ENCODE results near the gene FHOD1. TPM values are rescaled to one million over a fixed set of nuclear protein-coding genes. Genes with fewer than 3 reads are reported as not detected.
A peak's percentile ranks its signal among the peaks of the same experiment; 100 is the strongest.

Gene FHOD1
- total and polyA plus RNA-seq, 2 of the 13 experiments (the other 11 are each of a cell fraction or from before 2014, with no cell fraction given), result 20.0 to 20.8 TPM

DNA sequence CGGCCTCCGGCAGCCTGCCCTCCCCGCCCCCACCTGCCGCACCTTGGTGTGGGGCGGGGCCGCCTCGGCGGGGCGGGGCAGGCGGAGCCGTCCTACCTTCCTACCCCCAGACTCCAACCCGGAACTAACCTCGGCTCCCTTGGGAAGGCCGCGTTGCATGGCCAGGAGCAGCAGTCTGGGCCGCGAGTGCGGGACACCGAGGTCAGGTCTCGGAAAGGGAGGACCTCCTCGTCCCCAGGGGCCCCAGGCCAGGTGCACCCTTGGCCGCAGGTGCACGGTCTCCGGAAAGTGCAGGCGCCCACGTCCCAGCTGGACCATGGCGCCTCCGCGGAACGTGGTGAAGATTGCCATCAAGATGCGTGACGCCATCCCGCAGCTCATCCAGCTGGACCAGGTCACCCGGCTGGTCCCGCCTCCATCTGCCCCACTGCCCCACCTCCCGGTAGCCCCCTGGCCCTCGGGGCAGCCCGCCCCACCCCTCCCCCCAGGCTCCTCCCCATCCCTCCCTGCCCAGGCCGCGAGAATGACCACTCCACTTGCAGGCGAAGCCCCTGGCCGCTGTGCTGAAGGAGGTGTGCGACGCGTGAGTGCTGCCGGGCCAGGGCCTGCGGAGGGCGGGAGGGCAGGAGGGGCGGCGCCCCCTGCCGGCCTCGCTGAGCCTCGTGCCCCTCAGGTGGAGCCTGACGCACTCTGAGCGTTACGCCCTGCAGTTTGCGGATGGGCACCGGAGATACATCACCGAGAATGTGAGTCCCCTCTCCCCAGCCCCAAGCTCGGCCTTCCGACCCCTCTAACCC, 48.1 kb downstream of the FHOD1 start, which contains the start of gene ELMO3 (continued):
- no peak for TF ChIP-seq HCFC1 (IDR thresholded peaks at IDR 0.05; ENCODE audit: low read depth, low read length)
- TF ChIP-seq ZFP37 (CRISPR knock-in tag; IDR thresholded peaks at IDR 0.05; ENCODE audit: borderline replicate concordance), result no peak
- TF ChIP-seq, protein P1, sequence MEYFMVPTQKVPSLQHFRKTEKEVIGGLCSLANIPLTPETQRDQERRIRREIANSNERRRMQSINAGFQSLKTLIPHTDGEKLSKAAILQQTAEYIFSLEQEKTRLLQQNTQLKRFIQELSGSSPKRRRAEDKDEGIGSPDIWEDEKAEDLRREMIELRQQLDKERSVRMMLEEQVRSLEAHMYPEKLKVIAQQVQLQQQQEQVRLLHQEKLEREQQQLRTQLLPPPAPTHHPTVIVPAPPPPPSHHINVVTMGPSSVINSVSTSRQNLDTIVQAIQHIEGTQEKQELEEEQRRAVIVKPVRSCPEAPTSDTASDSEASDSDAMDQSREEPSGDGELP (IDR thresholded peaks at IDR 0.05; ENCODE audit: borderline replicate concordance, low read depth), result no peak
- no peak for TF ChIP-seq TCF7 (IDR thresholded peaks at IDR 0.05; ENCODE audit: low read depth)
- no peak for TF ChIP-seq PAWR (CRISPR knock-in tag; IDR thresholded peaks at IDR 0.05; ENCODE audit: borderline replicate concordance)
- no peak for TF ChIP-seq ELF1 (CRISPR knock-in tag; IDR thresholded peaks at IDR 0.05)
- TF ChIP-seq ZFP36L1 (CRISPR knock-in tag; IDR thresholded peaks at IDR 0.05), result no peak
- TF ChIP-seq NCOA1 (CRISPR knock-in tag; IDR thresholded peaks at IDR 0.05), result no peak
- no peak for TF ChIP-seq FOXK1 (CRISPR knock-in tag; IDR thresholded peaks at IDR 0.05; ENCODE audit: borderline replicate concordance, low read depth)
- TF ChIP-seq, protein P2, sequence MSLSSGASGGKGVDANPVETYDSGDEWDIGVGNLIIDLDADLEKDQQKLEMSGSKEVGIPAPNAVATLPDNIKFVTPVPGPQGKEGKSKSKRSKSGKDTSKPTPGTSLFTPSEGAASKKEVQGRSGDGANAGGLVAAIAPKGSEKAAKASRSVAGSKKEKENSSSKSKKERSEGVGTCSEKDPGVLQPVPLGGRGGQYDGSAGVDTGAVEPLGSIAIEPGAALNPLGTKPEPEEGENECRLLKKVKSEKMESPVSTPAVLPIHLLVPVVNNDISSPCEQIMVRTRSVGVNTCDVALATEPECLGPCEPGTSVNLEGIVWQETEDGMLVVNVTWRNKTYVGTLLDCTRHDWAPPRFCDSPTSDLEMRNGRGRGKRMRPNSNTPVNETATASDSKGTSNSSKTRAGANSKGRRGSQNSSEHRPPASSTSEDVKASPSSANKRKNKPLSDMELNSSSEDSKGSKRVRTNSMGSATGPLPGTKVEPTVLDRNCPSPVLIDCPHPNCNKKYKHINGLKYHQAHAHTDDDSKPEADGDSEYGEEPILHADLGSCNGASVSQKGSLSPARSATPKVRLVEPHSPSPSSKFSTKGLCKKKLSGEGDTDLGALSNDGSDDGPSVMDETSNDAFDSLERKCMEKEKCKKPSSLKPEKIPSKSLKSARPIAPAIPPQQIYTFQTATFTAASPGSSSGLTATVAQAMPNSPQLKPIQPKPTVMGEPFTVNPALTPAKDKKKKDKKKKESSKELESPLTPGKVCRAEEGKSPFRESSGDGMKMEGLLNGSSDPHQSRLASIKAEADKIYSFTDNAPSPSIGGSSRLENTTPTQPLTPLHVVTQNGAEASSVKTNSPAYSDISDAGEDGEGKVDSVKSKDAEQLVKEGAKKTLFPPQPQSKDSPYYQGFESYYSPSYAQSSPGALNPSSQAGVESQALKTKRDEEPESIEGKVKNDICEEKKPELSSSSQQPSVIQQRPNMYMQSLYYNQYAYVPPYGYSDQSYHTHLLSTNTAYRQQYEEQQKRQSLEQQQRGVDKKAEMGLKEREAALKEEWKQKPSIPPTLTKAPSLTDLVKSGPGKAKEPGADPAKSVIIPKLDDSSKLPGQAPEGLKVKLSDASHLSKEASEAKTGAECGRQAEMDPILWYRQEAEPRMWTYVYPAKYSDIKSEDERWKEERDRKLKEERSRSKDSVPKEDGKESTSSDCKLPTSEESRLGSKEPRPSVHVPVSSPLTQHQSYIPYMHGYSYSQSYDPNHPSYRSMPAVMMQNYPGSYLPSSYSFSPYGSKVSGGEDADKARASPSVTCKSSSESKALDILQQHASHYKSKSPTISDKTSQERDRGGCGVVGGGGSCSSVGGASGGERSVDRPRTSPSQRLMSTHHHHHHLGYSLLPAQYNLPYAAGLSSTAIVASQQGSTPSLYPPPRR (CRISPR knock-in tag; IDR thresholded peaks at IDR 0.05; ENCODE audit: borderline replicate concordance), result no peak
- TF ChIP-seq GABPB1 (CRISPR knock-in tag; IDR thresholded peaks at IDR 0.05), result no peak
- no peak for TF ChIP-seq ZNF616 (CRISPR knock-in tag; IDR thresholded peaks at IDR 0.05; ENCODE audit: low read depth)
- no peak for TF ChIP-seq ZNF33A (CRISPR knock-in tag; IDR thresholded peaks at IDR 0.05; ENCODE audit: borderline replicate concordance)
- TF ChIP-seq ZNF296 (CRISPR knock-in tag; conservative IDR thresholded peaks at IDR 0.05), result no peak
- TF ChIP-seq AGO2 (optimal IDR thresholded peaks at IDR 0.05; ENCODE audit: low read depth, low read length), result peak; percentile 97
- TF ChIP-seq, protein P3, sequence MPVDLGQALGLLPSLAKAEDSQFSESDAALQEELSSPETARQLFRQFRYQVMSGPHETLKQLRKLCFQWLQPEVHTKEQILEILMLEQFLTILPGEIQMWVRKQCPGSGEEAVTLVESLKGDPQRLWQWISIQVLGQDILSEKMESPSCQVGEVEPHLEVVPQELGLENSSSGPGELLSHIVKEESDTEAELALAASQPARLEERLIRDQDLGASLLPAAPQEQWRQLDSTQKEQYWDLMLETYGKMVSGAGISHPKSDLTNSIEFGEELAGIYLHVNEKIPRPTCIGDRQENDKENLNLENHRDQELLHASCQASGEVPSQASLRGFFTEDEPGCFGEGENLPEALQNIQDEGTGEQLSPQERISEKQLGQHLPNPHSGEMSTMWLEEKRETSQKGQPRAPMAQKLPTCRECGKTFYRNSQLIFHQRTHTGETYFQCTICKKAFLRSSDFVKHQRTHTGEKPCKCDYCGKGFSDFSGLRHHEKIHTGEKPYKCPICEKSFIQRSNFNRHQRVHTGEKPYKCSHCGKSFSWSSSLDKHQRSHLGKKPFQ (CRISPR knock-in tag; IDR thresholded peaks at IDR 0.05; ENCODE audit: insufficient replicate concordance), result no peak
- TF ChIP-seq, protein P4, sequence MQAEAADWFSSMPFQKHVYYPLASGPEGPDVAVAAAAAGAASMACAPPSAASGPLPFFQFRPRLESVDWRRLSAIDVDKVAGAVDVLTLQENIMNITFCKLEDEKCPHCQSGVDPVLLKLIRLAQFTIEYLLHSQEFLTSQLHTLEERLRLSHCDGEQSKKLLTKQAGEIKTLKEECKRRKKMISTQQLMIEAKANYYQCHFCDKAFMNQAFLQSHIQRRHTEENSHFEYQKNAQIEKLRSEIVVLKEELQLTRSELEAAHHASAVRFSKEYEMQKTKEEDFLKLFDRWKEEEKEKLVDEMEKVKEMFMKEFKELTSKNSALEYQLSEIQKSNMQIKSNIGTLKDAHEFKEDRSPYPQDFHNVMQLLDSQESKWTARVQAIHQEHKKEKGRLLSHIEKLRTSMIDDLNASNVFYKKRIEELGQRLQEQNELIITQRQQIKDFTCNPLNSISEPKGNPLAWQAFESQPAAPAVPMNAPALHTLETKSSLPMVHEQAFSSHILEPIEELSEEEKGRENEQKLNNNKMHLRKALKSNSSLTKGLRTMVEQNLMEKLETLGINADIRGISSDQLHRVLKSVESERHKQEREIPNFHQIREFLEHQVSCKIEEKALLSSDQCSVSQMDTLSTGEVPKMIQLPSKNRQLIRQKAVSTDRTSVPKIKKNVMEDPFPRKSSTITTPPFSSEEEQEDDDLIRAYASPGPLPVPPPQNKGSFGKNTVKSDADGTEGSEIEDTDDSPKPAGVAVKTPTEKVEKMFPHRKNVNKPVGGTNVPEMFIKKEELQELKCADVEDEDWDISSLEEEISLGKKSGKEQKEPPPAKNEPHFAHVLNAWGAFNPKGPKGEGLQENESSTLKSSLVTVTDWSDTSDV (CRISPR knock-in tag; IDR thresholded peaks at IDR 0.05), result no peak
- TF ChIP-seq, protein P5, sequence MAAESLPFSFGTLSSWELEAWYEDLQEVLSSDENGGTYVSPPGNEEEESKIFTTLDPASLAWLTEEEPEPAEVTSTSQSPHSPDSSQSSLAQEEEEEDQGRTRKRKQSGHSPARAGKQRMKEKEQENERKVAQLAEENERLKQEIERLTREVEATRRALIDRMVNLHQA (CRISPR knock-in tag; IDR thresholded peaks at IDR 0.05), result no peak
- TF ChIP-seq ZNF317 (CRISPR knock-in tag; IDR thresholded peaks at IDR 0.05), result no peak
